Fibroblast of lung (primary cell): ENCODE measurements around the gene NKAIN2. TPM values are rescaled to one million over a fixed set of nuclear protein-coding genes. Genes with fewer than 3 reads are reported as not detected.

Experiments used
- DNase-seq, 2 donors: peaks; one replicate each; pipeline versions ENCODE4 v3.0.0 to v3.0.0-alpha.2; 2010; ENCODE audit warnings: low read depth in 2 of 2
- H2AFZ ChIP-seq: 2 replicates; pipeline ENCODE4 v1.5.1; 2012; ENCODE audit warnings: low read length, control low read depth, inconsistent platforms
- H3K27ac ChIP-seq: 2 replicates; pipeline ENCODE4 v1.5.1; 2011; ENCODE audit warnings: low read length, control low read depth; ENCODE audit not compliant: insufficient read depth
- H3K27me3 ChIP-seq: 2 replicates; pipeline ENCODE4 v1.5.1; 2011; ENCODE audit warnings: mild to moderate bottlenecking, low read length; ENCODE audit not compliant: control insufficient read depth, insufficient read depth
- H3K36me3 ChIP-seq: 2 replicates; pipeline ENCODE4 v1.5.1; 2011; ENCODE audit warnings: low read length; ENCODE audit not compliant: control insufficient read depth, insufficient read depth
- H3K4me1 ChIP-seq: 2 replicates; pipeline ENCODE4 v1.5.1; 2011; ENCODE audit warnings: low read length; ENCODE audit not compliant: control insufficient read depth, insufficient read depth; ENCODE audit errors: extremely low read depth
- H3K4me2 ChIP-seq: 2 replicates; pipeline ENCODE4 v1.5.1; 2011; ENCODE audit warnings: low read length, control low read depth; ENCODE audit not compliant: insufficient read depth; ENCODE audit errors: extremely low read depth
- H3K4me3 ChIP-seq, 4 experiments: fragments of 200-600 bp in 1 of 4; sonication (generic) in 1 of 4; replicated peaks in 1 of 4; 2 replicates each; pipeline ENCODE4 v1.5.1; 2011 to 2016; ENCODE audit warnings: low read length in 4 of 4, low read depth in 3 of 4, mild to moderate bottlenecking in 3 of 4, control low read depth in 2 of 4, inconsistent platforms in 1 of 4, mixed read lengths in 1 of 4; ENCODE audit not compliant: insufficient read depth in 1 of 4; ENCODE audit errors: control extremely low read depth in 1 of 4
- H3K79me2 ChIP-seq: 2 replicates; pipeline ENCODE4 v1.5.1; 2012; ENCODE audit warnings: mild to moderate bottlenecking, low read length, inconsistent platforms; ENCODE audit not compliant: control insufficient read depth, insufficient read depth
- H3K9ac ChIP-seq: 2 replicates; pipeline ENCODE4 v1.5.1; 2011; ENCODE audit warnings: mild to moderate bottlenecking, low read length, control low read depth; ENCODE audit not compliant: insufficient read depth
- H3K9me3 ChIP-seq: 2 replicates; pipeline ENCODE4 v1.5.1; 2012; ENCODE audit warnings: low read depth, low read length; ENCODE audit not compliant: control insufficient read depth, insufficient read depth
- H4K20me1 ChIP-seq: 2 replicates; pipeline ENCODE4 v1.5.1; 2011; ENCODE audit warnings: low read length; ENCODE audit not compliant: control insufficient read depth, insufficient read depth; ENCODE audit errors: extremely low read depth
- CTCF ChIP-seq, 2 donors: IDR thresholded peaks in 1 of 2; conservative IDR thresholded peaks in 1 of 2; 1 replicate in 1 of 2; 2 replicates in 1 of 2; pipeline ENCODE4 v1.5.1; 2011 to 2012; ENCODE audit warnings: low read length in 2 of 2, control low read depth in 1 of 2, inconsistent platforms in 1 of 2, low read depth in 1 of 2, mild to moderate bottlenecking in 1 of 2
- EZH2 ChIP-seq: IDR thresholded peaks from 2 replicates; pipeline ENCODE4 v1.5.1; 2012; ENCODE audit warnings: low read length, control low read depth, mild to moderate bottlenecking; ENCODE audit errors: missing control alignments
- polyA plus RNA-seq, 2 donors: library from polyadenylated mRNA; depleted of rRNA in 1 of 2; stranded (reverse) in 1 of 2; unstranded in 1 of 2; fragments of >200 nt; gene quantifications; 2 replicates each; pipeline ENCODE4 v1.2.1, GENCODE V29; 2011 to 2012; ENCODE audit warnings: missing spikeins in 1 of 2
- total RNA-seq: library from RNA; depleted of rRNA; stranded (reverse); fragments of >200 nt; gene quantifications from 2 replicates; pipeline ENCODE4 v1.2.1, GENCODE V29; 2014

NKAIN2 gene
- total and polyA plus RNA-seq, 2 donors (not counting 1 experiment from before 2014, with no cell fraction given) = not detected

- TF ChIP-seq CTCF (conservative IDR thresholded peaks at IDR 0.05 in 1 of 2, IDR thresholded peaks at IDR 0.05 in 1 of 2; ENCODE audit: low read depth in 1 of 2, low read length in 2 of 2) = no peak
- no peak for TF ChIP-seq EZH2
- no peaks in the 10 kb centered on the region for H4K20me1 ChIP-seq
- no peak overlapping the region for H2AFZ ChIP-seq
- no peaks in the 10 kb centered on the region for H3K4me1 ChIP-seq
- no peak overlapping the region for H3K9ac ChIP-seq
- H3K4me3 ChIP-seq = no peak overlapping the region
- no peak overlapping the region for H3K4me2 ChIP-seq
- no peaks in the 10 kb centered on the region for H3K79me2 ChIP-seq
- no peaks in the 10 kb centered on the region for H3K9me3 ChIP-seq
- DNase-seq = no peak
- H3K27me3 ChIP-seq = no peaks in the 10 kb centered on the region
- H3K36me3 ChIP-seq = no peaks in the 10 kb centered on the region
- H3K27ac ChIP-seq = no peak overlapping the region
Observed at GRCh38 chr6:124496334-124496733, 692.7 kb downstream of the NKAIN2 start.

GRCh38 chr6:124512431-124512830 is 708.8 kb downstream of the NKAIN2 start:
- Histone ChIP-seq H3K9ac (no peak overlapping the region), H3K9me3 (no peaks in the 10 kb centered on the region), H3K4me1 (no peaks in the 10 kb centered on the region), H2AFZ (no peak overlapping the region), H4K20me1 (no peaks in the 10 kb centered on the region), H3K36me3 (no peaks in the 10 kb centered on the region), H3K27me3 (no peaks in the 10 kb centered on the region), H3K4me3 (no peak overlapping the region), H3K4me2 (no peak overlapping the region), H3K27ac (no peak overlapping the region), H3K79me2 (no peaks in the 10 kb centered on the region)
- DNase-seq = no peak
- TF ChIP-seq CTCF (conservative IDR thresholded peaks at IDR 0.05 in 1 of 2, IDR thresholded peaks at IDR 0.05 in 1 of 2; ENCODE audit: low read depth in 1 of 2, low read length in 2 of 2) (no peak), EZH2 (no peak)

GRCh38 chr6:124517339-124517738 is 713.7 kb downstream of the NKAIN2 start:
- Histone ChIP-seq H3K4me3 (no peak overlapping the region), H3K9ac (no peak overlapping the region), H3K4me1 (no peaks in the 10 kb centered on the region), H3K36me3 (no peaks in the 10 kb centered on the region), H2AFZ (no peak overlapping the region), H4K20me1 (no peaks in the 10 kb centered on the region), H3K4me2 (no peak overlapping the region), H3K27me3 (no peaks in the 10 kb centered on the region), H3K9me3 (no peaks in the 10 kb centered on the region), H3K27ac (no peak overlapping the region), H3K79me2 (no peaks in the 10 kb centered on the region)
- no peak for TF ChIP-seq CTCF (conservative IDR thresholded peaks at IDR 0.05 in 1 of 2, IDR thresholded peaks at IDR 0.05 in 1 of 2; ENCODE audit: low read depth in 1 of 2, low read length in 2 of 2)
- no peak for TF ChIP-seq EZH2
- DNase-seq = no peak
